ENCODE results near the gene FDX2. TPM values are rescaled to one million over a fixed set of nuclear protein-coding genes. Genes with fewer than 3 reads are reported as not detected.
"Not testable (repeated sequence)": the region's sequence is repeated elsewhere in the genome, so short reads cannot be mapped to it uniquely, and the experiment has no call there.

Gene FDX2
- total and polyA plus RNA-seq, 4 donors: 15.0 to 45.3 (median 33.8) TPM

GRCh38 chr19:10285393-10285792, 30.4 kb downstream of the FDX2 start:
- Histone ChIP-seq H3K9me3 (ENCODE audit: control insufficient read depth, insufficient read depth, low read length) (no peaks in the 10 kb centered on the region), H3K4me3 (ENCODE audit: low read depth, low read length) (no peak overlapping the region), H3K27me3 (ENCODE audit: control insufficient read depth, insufficient read depth, low read length) (peaks cover 46% of the 10 kb centered on the region), H3K4me1 (ENCODE audit: control insufficient read depth, insufficient read depth, low read length) (peaks cover 31% of the 10 kb centered on the region), H3K36me3 (ENCODE audit: control insufficient read depth, insufficient read depth, low read length) (peaks cover 2% of the 10 kb centered on the region), H3K27ac (ENCODE audit: low read depth, low read length) (no peak overlapping the region)
- DNase-seq (ENCODE audit: low read depth in 4 of 6, low spot score in 6 of 6): no peak
- WGBS (ENCODE audit: insufficient coverage): 94% methylated on average over 2 of the region's 4 CpGs

- H3K27me3 ChIP-seq (ENCODE audit: control insufficient read depth, insufficient read depth, low read length): peaks cover 41% of the 10 kb centered on the region
Measured at GRCh38 chr19:10284960-10285278, 30.9 kb downstream of the FDX2 start.

GRCh38 chr19:10284065-10284959, 31.5 kb downstream of the FDX2 start:
- DNase-seq (ENCODE audit: low read depth in 4 of 6, low spot score in 6 of 6): no peak
- Histone ChIP-seq H3K9me3 (ENCODE audit: control insufficient read depth, insufficient read depth, low read length) (no peaks in the 10 kb centered on the region), H3K4me1 (ENCODE audit: control insufficient read depth, insufficient read depth, low read length) (peaks cover 20% of the 10 kb centered on the region), H3K4me3 (ENCODE audit: low read depth, low read length) (no peak overlapping the region), H3K27ac (ENCODE audit: low read depth, low read length) (no peak overlapping the region), H3K27me3 (ENCODE audit: control insufficient read depth, insufficient read depth, low read length) (peaks cover 37% of the 10 kb centered on the region), H3K36me3 (ENCODE audit: control insufficient read depth, insufficient read depth, low read length) (peaks cover 2% of the 10 kb centered on the region)
- 87% methylated on average over 32 of the region's 34 CpGs for WGBS (ENCODE audit: insufficient coverage)

More at GRCh38 chr19:10284960-10285278, 30.9 kb downstream of the FDX2 start:
- Histone ChIP-seq H3K27ac (ENCODE audit: low read depth, low read length) (no peak overlapping the region), H3K4me1 (ENCODE audit: control insufficient read depth, insufficient read depth, low read length) (peaks cover 26% of the 10 kb centered on the region), H3K4me3 (ENCODE audit: low read depth, low read length) (no peak overlapping the region), H3K36me3 (ENCODE audit: control insufficient read depth, insufficient read depth, low read length) (peaks cover 2% of the 10 kb centered on the region), H3K9me3 (ENCODE audit: control insufficient read depth, insufficient read depth, low read length) (no peaks in the 10 kb centered on the region)
- no peak for DNase-seq (ENCODE audit: low read depth in 4 of 6, low spot score in 6 of 6)
- 89% methylated on average over 12 of the region's 13 CpGs for WGBS (ENCODE audit: insufficient coverage)

GRCh38 chr19:10283301-10284064, 32.3 kb downstream of the FDX2 start:
- peaks cover 2% of the 10 kb centered on the region for H3K36me3 ChIP-seq (ENCODE audit: control insufficient read depth, insufficient read depth, low read length)
- no peak overlapping the region for H3K4me3 ChIP-seq (ENCODE audit: low read depth, low read length)
- no peak for DNase-seq (ENCODE audit: low read depth in 4 of 6, low spot score in 6 of 6)
- H3K27ac ChIP-seq (ENCODE audit: low read depth, low read length): no peak overlapping the region
- peaks cover 12% of the 10 kb centered on the region for H3K4me1 ChIP-seq (ENCODE audit: control insufficient read depth, insufficient read depth, low read length)
- H3K27me3 ChIP-seq (ENCODE audit: control insufficient read depth, insufficient read depth, low read length): peaks cover 32% of the 10 kb centered on the region
- WGBS (ENCODE audit: insufficient coverage): 48% methylated on average over 18 of the region's 23 CpGs
- no peaks in the 10 kb centered on the region for H3K9me3 ChIP-seq (ENCODE audit: control insufficient read depth, insufficient read depth, low read length)

GRCh38 chr19:10282043-10282442, 33.8 kb downstream of the FDX2 start:
- H3K4me3 ChIP-seq (ENCODE audit: low read depth, low read length); DNase-seq (ENCODE audit: low read depth in 4 of 6, low spot score in 6 of 6); H3K27ac ChIP-seq (ENCODE audit: low read depth, low read length); H3K9me3 ChIP-seq (ENCODE audit: control insufficient read depth, insufficient read depth, low read length); H3K36me3 ChIP-seq (ENCODE audit: control insufficient read depth, insufficient read depth, low read length); H3K4me1 ChIP-seq (ENCODE audit: control insufficient read depth, insufficient read depth, low read length): not testable (repeated sequence)
- H3K27me3 ChIP-seq (ENCODE audit: control insufficient read depth, insufficient read depth, low read length): peaks cover 17% of the 10 kb centered on the region
- 87% methylated on average over 2 of the region's 5 CpGs for WGBS (ENCODE audit: insufficient coverage)

GRCh38 chr19:10279737-10280442, 35.9 kb downstream of the FDX2 start:
- no peak overlapping the region for H3K4me3 ChIP-seq (ENCODE audit: low read depth, low read length)
- no peaks in the 10 kb centered on the region for H3K9me3 ChIP-seq (ENCODE audit: control insufficient read depth, insufficient read depth, low read length)
- peaks cover 10% of the 10 kb centered on the region for H3K27me3 ChIP-seq (ENCODE audit: control insufficient read depth, insufficient read depth, low read length)
- 87% methylated on average over 4 of the region's 5 CpGs for WGBS (ENCODE audit: insufficient coverage)
- H3K4me1 ChIP-seq (ENCODE audit: control insufficient read depth, insufficient read depth, low read length): no peaks in the 10 kb centered on the region
- peaks cover 2% of the 10 kb centered on the region for H3K36me3 ChIP-seq (ENCODE audit: control insufficient read depth, insufficient read depth, low read length)
- H3K27ac ChIP-seq (ENCODE audit: low read depth, low read length): no peak overlapping the region
- no peak for DNase-seq (ENCODE audit: low read depth in 4 of 6, low spot score in 6 of 6)

GRCh38 chr19:10278935-10279334, 36.9 kb downstream of the FDX2 start:
- H3K4me3 ChIP-seq (ENCODE audit: low read depth, low read length): no peak overlapping the region
- DNase-seq (ENCODE audit: low read depth in 4 of 6, low spot score in 6 of 6): no peak
- peaks cover 10% of the 10 kb centered on the region for H3K27me3 ChIP-seq (ENCODE audit: control insufficient read depth, insufficient read depth, low read length)
- no peaks in the 10 kb centered on the region for H3K9me3 ChIP-seq (ENCODE audit: control insufficient read depth, insufficient read depth, low read length)
- WGBS (ENCODE audit: insufficient coverage): 81% methylated on average over 1 of the region's 1 CpG
- H3K27ac ChIP-seq (ENCODE audit: low read depth, low read length): no peak overlapping the region
- H3K36me3 ChIP-seq (ENCODE audit: control insufficient read depth, insufficient read depth, low read length): peaks cover 1% of the 10 kb centered on the region
- H3K4me1 ChIP-seq (ENCODE audit: control insufficient read depth, insufficient read depth, low read length): no peaks in the 10 kb centered on the region

GRCh38 chr19:10277795-10278589, 37.8 kb downstream of the FDX2 start:
- Histone ChIP-seq H3K36me3 (ENCODE audit: control insufficient read depth, insufficient read depth, low read length) (no peaks in the 10 kb centered on the region), H3K4me3 (ENCODE audit: low read depth, low read length) (no peak overlapping the region), H3K9me3 (ENCODE audit: control insufficient read depth, insufficient read depth, low read length) (no peaks in the 10 kb centered on the region), H3K4me1 (ENCODE audit: control insufficient read depth, insufficient read depth, low read length) (no peaks in the 10 kb centered on the region), H3K27ac (ENCODE audit: low read depth, low read length) (no peak overlapping the region), H3K27me3 (ENCODE audit: control insufficient read depth, insufficient read depth, low read length) (peaks cover 5% of the 10 kb centered on the region)
- DNase-seq (ENCODE audit: low read depth in 4 of 6, low spot score in 6 of 6): no peak
- whole genome bisulfite sequencing (ENCODE audit: insufficient coverage): 83% methylated on average over 4 of the region's 9 CpGs

GRCh38 chr19:10274589-10274988, 41.2 kb downstream of the FDX2 start:
- H3K4me1 ChIP-seq (ENCODE audit: control insufficient read depth, insufficient read depth, low read length): peaks cover 17% of the 10 kb centered on the region
- DNase-seq (ENCODE audit: low read depth in 4 of 6, low spot score in 6 of 6): no peak
- 89% methylated on average over 10 of the region's 10 CpGs for WGBS (ENCODE audit: insufficient coverage)
- no peak overlapping the region for H3K4me3 ChIP-seq (ENCODE audit: low read depth, low read length)
- H3K36me3 ChIP-seq (ENCODE audit: control insufficient read depth, insufficient read depth, low read length): no peaks in the 10 kb centered on the region
- peaks cover 36% of the 10 kb centered on the region for H3K27me3 ChIP-seq (ENCODE audit: control insufficient read depth, insufficient read depth, low read length)
- no peak overlapping the region for H3K27ac ChIP-seq (ENCODE audit: low read depth, low read length)
- H3K9me3 ChIP-seq (ENCODE audit: control insufficient read depth, insufficient read depth, low read length): no peaks in the 10 kb centered on the region
